ENCODE results near the gene RMP24.

Gene RMP24

GRCh38 chr18:35999925-36000324 is 27.4 kb downstream of the RMP24 start:
- Histone ChIP-seq H3K36me3 (replicated peaks in 1 of 2; ENCODE audit: control insufficient read depth in 1 of 2, insufficient read depth in 2 of 2, low read length in 2 of 2) (no peaks in the 10 kb centered on the region), H3K9ac (ENCODE audit: insufficient read depth, low read length, poor library complexity, severe bottlenecking) (no peak overlapping the region), H3K4me3 (replicated peaks in 1 of 3; ENCODE audit: low read depth in 2 of 3, low read length in 3 of 3) (no peak overlapping the region), H3K4me2 (replicated peaks; ENCODE audit: extremely low read depth, low read length, poor library complexity, severe bottlenecking) (no peak overlapping the region), H3K27ac (ENCODE audit: low read depth in 1 of 2, low read length in 2 of 2) (no peak overlapping the region), H3K9me3 (replicated peaks in 1 of 2; ENCODE audit: control insufficient read depth in 1 of 2, insufficient read depth in 1 of 2, low read length in 2 of 2) (no peaks in the 10 kb centered on the region), H3K79me2 (ENCODE audit: insufficient read depth, low read length) (no peaks in the 10 kb centered on the region), H3K27me3 (ENCODE audit: control insufficient read depth in 2 of 2, insufficient read depth in 2 of 2, low read length in 2 of 2) (no peaks in the 10 kb centered on the region), H3K4me1 (ENCODE audit: control insufficient read depth in 1 of 2, insufficient read depth in 2 of 2, low read length in 2 of 2) (no peaks in the 10 kb centered on the region), H4K20me1 (ENCODE audit: insufficient read depth, low read length) (no peaks in the 10 kb centered on the region), H2AFZ (ENCODE audit: insufficient read depth, low read depth, low read length, poor library complexity, severe bottlenecking) (no peak overlapping the region)
- 100% methylated on average over 1 of the region's 1 CpG for WGBS (ENCODE audit: insufficient coverage)
- H3K36me3 Mint-ChIP-seq, result peaks cover 3% of the 10 kb centered on the region in 2 donors
- DNase-seq, result no peak
- no peak overlapping the region for H3K27ac Mint-ChIP-seq
- H3K9me3 Mint-ChIP-seq, result no peaks in the 10 kb centered on the region
- TF ChIP-seq CTCF (IDR thresholded peaks at IDR 0.05), result no peak
- H3K4me3 Mint-ChIP-seq, result no peak overlapping the region
- intact Hi-C loops (cut with micrococcal nuclease), result no loop called here
- H3K4me1 Mint-ChIP-seq, result peaks cover under 1% of the 10 kb centered on the region
- peaks cover 0 to 3% (median 0%) of the 10 kb centered on the region in 3 donors for H3K27me3 Mint-ChIP-seq (ENCODE audit: low read depth in 3 of 3)

GRCh38 chr18:36006997-36007396 is 34.5 kb downstream of the RMP24 start:
- no peaks in the 10 kb centered on the region for H3K9me3 Mint-ChIP-seq
- Histone ChIP-seq H3K4me1 (ENCODE audit: control insufficient read depth in 1 of 2, insufficient read depth in 2 of 2, low read length in 2 of 2) (no peaks in the 10 kb centered on the region), H3K36me3 (replicated peaks in 1 of 2; ENCODE audit: control insufficient read depth in 1 of 2, insufficient read depth in 2 of 2, low read length in 2 of 2) (no peaks in the 10 kb centered on the region), H3K9me3 (replicated peaks in 1 of 2; ENCODE audit: control insufficient read depth in 1 of 2, insufficient read depth in 1 of 2, low read length in 2 of 2) (no peaks in the 10 kb centered on the region), H3K4me2 (replicated peaks; ENCODE audit: extremely low read depth, low read length, poor library complexity, severe bottlenecking) (no peak overlapping the region), H3K27me3 (ENCODE audit: control insufficient read depth in 2 of 2, insufficient read depth in 2 of 2, low read length in 2 of 2) (no peaks in the 10 kb centered on the region), H3K9ac (ENCODE audit: insufficient read depth, low read length, poor library complexity, severe bottlenecking) (no peak overlapping the region), H3K4me3 (replicated peaks in 1 of 3; ENCODE audit: low read depth in 2 of 3, low read length in 3 of 3) (no peak overlapping the region), H3K27ac (ENCODE audit: low read depth in 1 of 2, low read length in 2 of 2) (no peak overlapping the region), H2AFZ (ENCODE audit: insufficient read depth, low read depth, low read length, poor library complexity, severe bottlenecking) (no peak overlapping the region), H3K79me2 (ENCODE audit: insufficient read depth, low read length) (no peaks in the 10 kb centered on the region), H4K20me1 (ENCODE audit: insufficient read depth, low read length) (no peaks in the 10 kb centered on the region)
- no peak overlapping the region for H3K4me3 Mint-ChIP-seq
- WGBS (ENCODE audit: insufficient coverage), result no CpG with 5 or more reads among the region's 2 CpGs
- no peaks in the 10 kb centered on the region for H3K36me3 Mint-ChIP-seq
- H3K27ac Mint-ChIP-seq, result no peak overlapping the region
- DNase-seq, result no peak
- no peak for TF ChIP-seq CTCF (IDR thresholded peaks at IDR 0.05)
- H3K27me3 Mint-ChIP-seq (ENCODE audit: low read depth in 3 of 3), result peaks cover 0 to 5% (median 0%) of the 10 kb centered on the region in 3 donors
- intact Hi-C loops (cut with micrococcal nuclease), result no loop called here
- no peaks in the 10 kb centered on the region for H3K4me1 Mint-ChIP-seq

Measured in CD14-positive monocyte (primary cell).